H1 (cell line): Measurements from ENCODE around the gene EHBP1. TPM values are rescaled to one million over a fixed set of nuclear protein-coding genes. Genes with fewer than 3 reads are reported as not detected.

ENCODE experiments used
- CTCF ChIA-PET: fragments of 300-600 bp; sonication (Branson Sonifier 250); formaldehyde crosslinking; loops from one replicate; lab custom pipeline; 2021; ENCODE audit not compliant: partially characterized antibody; lab: Charles Lee
- POLR2A ChIA-PET: fragments of 300-600 bp; sonication (Branson Sonifier 250); formaldehyde crosslinking; loops from one replicate; lab custom pipeline; 2021; ENCODE audit warnings: inconsistent platforms; ENCODE audit not compliant: partially characterized antibody; lab: Charles Lee
- DNase-seq, 2 experiments: peaks; one replicate each; pipeline versions ENCODE4 v3.0.0 to v3.0.0-alpha.2; 2010 to 2022; ENCODE audit warnings: low spot score in 2 of 2, low read depth in 1 of 2, mixed read lengths in 1 of 2
- FAIRE-seq: peaks from 2 replicates; lab custom pipeline; 2011; peaks lifted over from hg19 to GRCh38; lab: Jason Lieb, UNC
- H2AFZ ChIP-seq: 2 replicates; pipeline ENCODE4 v1.8.1; 2012; ENCODE audit warnings: low read length, inconsistent platforms
- H2AK5ac ChIP-seq: 2 replicates; pipeline ENCODE4 v1.6.1; 2013; ENCODE audit warnings: low read depth, low read length
- H2BK120ac ChIP-seq: replicated peaks from 2 replicates; pipeline ENCODE3; 2013; ENCODE audit warnings: low read depth, low read length, inconsistent platforms
- H2BK12ac ChIP-seq: 2 replicates; pipeline ENCODE4 v1.6.1; 2013; ENCODE audit warnings: low read depth, low read length
- H2BK15ac ChIP-seq: 2 replicates; pipeline ENCODE4 v1.6.1; 2013; ENCODE audit warnings: low read length
- H2BK20ac ChIP-seq: 2 replicates; pipeline ENCODE4 v1.6.1; 2013; ENCODE audit warnings: low read length
- H2BK5ac ChIP-seq: 2 replicates; pipeline ENCODE4 v1.6.1; 2013; ENCODE audit warnings: low read depth, low read length
- H3K14ac ChIP-seq: 2 replicates; pipeline ENCODE4 v1.6.1; 2013; ENCODE audit warnings: inconsistent platforms; ENCODE audit not compliant: insufficient read length
- H3K18ac ChIP-seq: 2 replicates; pipeline ENCODE4 v1.6.1; 2013; ENCODE audit warnings: low read length; ENCODE audit errors: extremely low read depth
- H3K23ac ChIP-seq: 2 replicates; pipeline ENCODE4 v1.6.1; 2013; ENCODE audit warnings: inconsistent platforms; ENCODE audit not compliant: insufficient read length
- H3K23me2 ChIP-seq: 2 replicates; pipeline ENCODE4 v1.6.1; 2013; ENCODE audit warnings: low read depth, low read length
- H3K27ac ChIP-seq: 2 replicates; pipeline ENCODE4 v1.6.1; 2011; ENCODE audit warnings: low read depth, low read length, inconsistent platforms
- H3K27me3 ChIP-seq, 4 experiments: replicated peaks in 1 of 4; 1 replicate in 1 of 4; 2 replicates in 3 of 4; pipeline versions ENCODE4 v1.6.1 to v1.8.1; 2011 to 2013; ENCODE audit warnings: low read length in 3 of 4, mild to moderate bottlenecking in 3 of 4, inconsistent platforms in 2 of 4, mixed read lengths in 2 of 4, moderate library complexity in 1 of 4; ENCODE audit not compliant: control insufficient read depth in 3 of 4, insufficient read depth in 3 of 4; ENCODE audit errors: extremely low read depth in 1 of 4
- H3K36me3 ChIP-seq, 4 experiments: 2 replicates each; pipeline versions ENCODE4 v1.6.1 to v1.8.1; 2011 to 2013; ENCODE audit warnings: mild to moderate bottlenecking in 4 of 4, low read length in 3 of 4, moderate library complexity in 2 of 4, control low read depth in 1 of 4, inconsistent platforms in 1 of 4; ENCODE audit not compliant: insufficient read depth in 4 of 4, control insufficient read depth in 2 of 4
- H3K4ac ChIP-seq: replicated peaks from 2 replicates; pipeline ENCODE3; 2013; ENCODE audit warnings: low read length, low read depth, mixed read lengths, inconsistent platforms; ENCODE audit not compliant: insufficient read length
- H3K4me1 ChIP-seq, 4 experiments: replicated peaks in 1 of 4; 1 replicate in 1 of 4; 2 replicates in 3 of 4; pipeline versions ENCODE4 v1.6.1 to v1.8.1; 2011 to 2013; ENCODE audit warnings: low read length in 3 of 4, inconsistent platforms in 2 of 4, mixed read lengths in 1 of 4; ENCODE audit not compliant: insufficient read depth in 4 of 4, control insufficient read depth in 3 of 4
- H3K4me2 ChIP-seq, 2 experiments: 2 replicates each; pipeline versions ENCODE4 v1.6.1 to v1.8.1; 2011 to 2013; ENCODE audit warnings: low read depth in 2 of 2, low read length in 2 of 2, control low read depth in 1 of 2, inconsistent platforms in 1 of 2, mild to moderate bottlenecking in 1 of 2; ENCODE audit not compliant: insufficient read depth in 1 of 2
- H3K4me3 ChIP-seq, 4 experiments: fragments of 200-600, 300-600 bp in 1 of 4; sonication (generic), shearing (Covaris generic), sonication (Bioruptor Twin) in 1 of 4; 2 replicates each; pipeline versions ENCODE4 v1.5.1 to v1.8.1; 2011 to 2016; ENCODE audit warnings: low read length in 4 of 4, low read depth in 3 of 4, control low read depth in 2 of 4, inconsistent platforms in 2 of 4, mild to moderate bottlenecking in 2 of 4, mixed read lengths in 1 of 4, moderate library complexity in 1 of 4; ENCODE audit not compliant: insufficient read depth in 2 of 4; ENCODE audit errors: extremely low read depth in 1 of 4
- H3K56ac ChIP-seq: replicated peaks from 2 replicates; pipeline ENCODE3; 2013; ENCODE audit warnings: low read depth, mild to moderate bottlenecking, mixed read lengths, low read length, inconsistent platforms; ENCODE audit not compliant: insufficient read length
- H3K79me1 ChIP-seq: 2 replicates; pipeline ENCODE4 v1.6.1; 2013; ENCODE audit warnings: low read depth, low read length, control low read depth
- H3K79me2 ChIP-seq, 2 experiments: 2 replicates each; pipeline versions ENCODE4 v1.6.1 to v1.8.1; 2012 to 2013; ENCODE audit warnings: low read length in 2 of 2, mild to moderate bottlenecking in 2 of 2, inconsistent platforms in 1 of 2; ENCODE audit not compliant: insufficient read depth in 2 of 2, control insufficient read depth in 1 of 2
- H3K9ac ChIP-seq, 4 experiments: replicated peaks in 1 of 4; 1 replicate in 1 of 4; 2 replicates in 3 of 4; pipeline versions ENCODE4 v1.6.1 to v1.8.1; 2011 to 2013; ENCODE audit warnings: low read depth in 3 of 4, low read length in 3 of 4, control low read depth in 2 of 4, mild to moderate bottlenecking in 2 of 4, moderate library complexity in 2 of 4, inconsistent platforms in 1 of 4; ENCODE audit errors: extremely low read depth in 1 of 4
- H3K9me3 ChIP-seq, 2 experiments: 2 replicates each; pipeline versions ENCODE4 v1.6.1 to v1.8.1; 2012 to 2013; ENCODE audit warnings: mild to moderate bottlenecking in 2 of 2, moderate library complexity in 2 of 2, control low read depth in 1 of 2, inconsistent platforms in 1 of 2, low read depth in 1 of 2, low read length in 1 of 2, mixed read lengths in 1 of 2; ENCODE audit not compliant: insufficient read depth in 2 of 2
- H4K20me1 ChIP-seq, 2 experiments: replicated peaks in 1 of 2; 2 replicates each; pipeline versions ENCODE3 to v1.8.1; 2011 to 2013; ENCODE audit warnings: inconsistent platforms in 2 of 2, low read length in 2 of 2, mild to moderate bottlenecking in 1 of 2; ENCODE audit not compliant: insufficient read depth in 2 of 2, control insufficient read depth in 1 of 2
- H4K5ac ChIP-seq: 2 replicates; pipeline ENCODE4 v1.6.1; 2013; ENCODE audit warnings: low read length, low read depth, mixed read lengths, inconsistent platforms; ENCODE audit not compliant: insufficient read length
- H4K8ac ChIP-seq: 2 replicates; pipeline ENCODE4 v1.8.0; 2013; ENCODE audit warnings: mild to moderate bottlenecking, moderate library complexity, low read length, inconsistent platforms; ENCODE audit not compliant: insufficient read depth; ENCODE audit errors: extremely low read depth
- H4K91ac ChIP-seq: replicated peaks from 2 replicates; pipeline ENCODE3; 2013; ENCODE audit warnings: low read length, mixed read lengths, inconsistent platforms; ENCODE audit not compliant: insufficient read length
- ASH2L ChIP-seq: fragments of 200-600, 300-600 bp; sonication (generic); IDR thresholded peaks from one replicate; pipeline ENCODE4 v1.7.1; 2017; ENCODE audit warnings: low read length
- ATF3 ChIP-seq: IDR thresholded peaks from 2 replicates; pipeline ENCODE4 v1.6.1; 2011; ENCODE audit warnings: low read depth, mild to moderate bottlenecking, low read length; ENCODE audit not compliant: insufficient read depth
- BACH1 ChIP-seq: IDR thresholded peaks from 2 replicates; pipeline ENCODE4 v1.6.1; 2012; ENCODE audit warnings: low read length, improper control_type of control experiment
- CTBP2 ChIP-seq: IDR thresholded peaks from 2 replicates; pipeline ENCODE4 v1.7.0; 2011; ENCODE audit warnings: borderline replicate concordance, mild to moderate bottlenecking, moderate library complexity, mixed read lengths, low read length; ENCODE audit not compliant: insufficient read depth, insufficient read length
- GTF2F1 ChIP-seq: IDR thresholded peaks from 2 replicates; pipeline ENCODE4 v1.6.1; 2012; ENCODE audit warnings: low read depth, low read length, improper control_type of control experiment, borderline replicate concordance
- NANOG ChIP-seq: IDR thresholded peaks from 2 replicates; pipeline ENCODE4 v1.6.1; 2011; ENCODE audit warnings: low read length, low read depth, mild to moderate bottlenecking, inconsistent platforms; ENCODE audit not compliant: insufficient read depth, poor library complexity, severe bottlenecking
- RBBP5 ChIP-seq: IDR thresholded peaks from 2 replicates; pipeline ENCODE4 v1.7.1; 2012; ENCODE audit warnings: low read depth, mild to moderate bottlenecking, inconsistent platforms, low read length, moderate library complexity, borderline replicate concordance
- TAF7 ChIP-seq: optimal IDR thresholded peaks from 2 replicates; pipeline ENCODE3; 2011; ENCODE audit warnings: low read depth, mild to moderate bottlenecking, inconsistent platforms, low read length, moderate library complexity, borderline replicate concordance
- TCF12 ChIP-seq: IDR thresholded peaks from 2 replicates; pipeline ENCODE4 v1.6.1; 2011; ENCODE audit warnings: low read depth, mild to moderate bottlenecking, low read length
- USF2 ChIP-seq: IDR thresholded peaks from 2 replicates; pipeline ENCODE4 v1.6.1; 2011; ENCODE audit warnings: low read length, improper control_type of control experiment
- WGBS, 2 experiments: shearing (Covaris generic) in 1 of 2; methylation state at CpG; one replicate each; pipeline versions ENCODE4 v1.1.6 to v1.1.7; 2013 to 2015; ENCODE audit warnings: low lambda C conversion rate in 2 of 2, mixed read lengths in 2 of 2, inconsistent platforms in 1 of 2, low coverage in 1 of 2, missing lambda C conversion rate in 1 of 2; ENCODE audit not compliant: insufficient replicate concordance in 2 of 2, insufficient coverage in 1 of 2, insufficient read length in 1 of 2; ENCODE audit errors: extremely low coverage in 1 of 2, missing lambda C conversion rate in 1 of 2; 5-methylcytosine and 5-hydroxymethylcytosine counted together
- polyA plus RNA-seq, 7 experiments: library from polyadenylated mRNA; depleted of rRNA in 3 of 7; stranded (reverse) in 5 of 7; unstranded in 2 of 7; fragments of >200 nt in 5 of 7; fragments of 200-250 nt in 2 of 7; gene quantifications; 1 replicate in 5 of 7; 2 replicates in 1 of 7; 4 replicates in 1 of 7; pipeline versions ENCODE4 v1.2.1 to v1.2.3, GENCODE V29; 2011 to 2013; ENCODE audit warnings: missing spikeins in 2 of 7, mixed read lengths in 2 of 7
- total RNA-seq: library from RNA; stranded (reverse); fragmentation: NEBNext Ultra II Directional; extraction: Animal tissue kit (Norgen Biotek cat#: 25700); gene quantifications from 2 replicates; pipeline ENCODE4 v1.2.1, GENCODE V29; 2021

EHBP1 gene
- total and polyA plus RNA-seq, 2 of the 8 experiments (the other 6 are each of a cell fraction or from before 2014, with no cell fraction given): 12.0 to 64.1 TPM

DNA sequence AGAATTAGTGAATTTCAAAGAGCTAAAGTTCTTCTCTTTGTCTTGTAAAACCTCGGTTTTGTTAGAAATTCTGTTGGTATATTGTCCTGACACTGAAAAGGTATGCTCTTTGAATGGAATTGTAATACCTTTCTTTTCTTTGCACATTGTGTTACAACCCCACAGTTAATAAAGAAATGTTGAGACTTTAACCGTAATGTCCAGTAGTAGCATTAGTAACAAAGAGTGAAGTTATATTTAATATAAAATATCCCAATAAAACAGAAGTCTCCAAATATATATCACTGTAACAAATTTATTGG is 69.8 kb downstream of the EHBP1 start:
- CTCF ChIA-PET: interaction anchor here (0.7 to 9.6 kb wide), 29 partner anchors 8 to 1077 kb away, joined by 3 to 134 read pairs (median 4); no protein-coding TSS in a partner anchor
- no peak overlapping the region for H3K14ac ChIP-seq

More for the DNA sequence above, 69.8 kb downstream of the EHBP1 start:
- no peak for TF ChIP-seq ASH2L
- no peak for TF ChIP-seq GTF2F1
- TF ChIP-seq ATF3: no peak
- no peak for TF ChIP-seq TAF7
- no peak for TF ChIP-seq CTBP2
- no peak for TF ChIP-seq USF2
- TF ChIP-seq BACH1: no peak
- no peak for TF ChIP-seq TCF12
- TF ChIP-seq RBBP5: no peak
- no peak for TF ChIP-seq NANOG
- Histone ChIP-seq H2AFZ (no peak overlapping the region), H4K8ac (no peak overlapping the region), H4K91ac (no peak overlapping the region), H3K4me1 (peaks cover 0 to 4% (median 2%) of the 10 kb centered on the region in 4 experiments; a peak in 1 of 7 replicates), H3K4me2 (no peak overlapping the region), H3K79me1 (no peaks in the 10 kb centered on the region), H4K5ac (no peak overlapping the region), H3K27ac (no peak overlapping the region), H2BK5ac (no peak overlapping the region), H2BK120ac (no peak overlapping the region), H3K56ac (no peak overlapping the region), H3K27me3 (no peaks in the 10 kb centered on the region), H3K18ac (no peak overlapping the region), H3K23me2 (no peaks in the 10 kb centered on the region), H3K23ac (no peak overlapping the region), H2BK15ac (no peak overlapping the region), H2AK5ac (no peak overlapping the region), H3K36me3 (no peaks in the 10 kb centered on the region), H3K9me3 (0 out of 4 replicates have a peak, but pooled peaks cover 0 to 3% of the 10 kb centered on the region in 2 experiments), H4K20me1 (no peaks in the 10 kb centered on the region), H2BK20ac (no peak overlapping the region), H3K4me3 (no peak overlapping the region), H2BK12ac (no peak overlapping the region), H3K9ac (no peak overlapping the region), H3K4ac (no peak overlapping the region), H3K79me2 (peaks cover 0 to 6% of the 10 kb centered on the region in 2 experiments; a peak in 1 of 4 replicates)
- POLR2A ChIA-PET: no interaction called here
- DNase-seq (no peak), FAIRE-seq (no peak)
- WGBS, 2 experiments: 39% methylated on average over 2 of the region's 2 CpGs; no CpG with 5 or more reads in 1 of the 2 experiments
